ENCODE measurements around the gene SAP30BP.
A peak's percentile ranks its signal among the peaks of the same experiment; 100 is the strongest.

The SAP30BP gene

GRCh38 chr17:75691801-75692626 is 24.9 kb downstream of the SAP30BP start:
- H3K4me3 ChIP-seq (replicated peaks in 1 of 2; ENCODE audit: low read depth in 2 of 2, low read length in 2 of 2): no peak overlapping the region
- no peak for DNase-seq (ENCODE audit: low read depth in 2 of 2)
- TF ChIP-seq, protein P1, sequence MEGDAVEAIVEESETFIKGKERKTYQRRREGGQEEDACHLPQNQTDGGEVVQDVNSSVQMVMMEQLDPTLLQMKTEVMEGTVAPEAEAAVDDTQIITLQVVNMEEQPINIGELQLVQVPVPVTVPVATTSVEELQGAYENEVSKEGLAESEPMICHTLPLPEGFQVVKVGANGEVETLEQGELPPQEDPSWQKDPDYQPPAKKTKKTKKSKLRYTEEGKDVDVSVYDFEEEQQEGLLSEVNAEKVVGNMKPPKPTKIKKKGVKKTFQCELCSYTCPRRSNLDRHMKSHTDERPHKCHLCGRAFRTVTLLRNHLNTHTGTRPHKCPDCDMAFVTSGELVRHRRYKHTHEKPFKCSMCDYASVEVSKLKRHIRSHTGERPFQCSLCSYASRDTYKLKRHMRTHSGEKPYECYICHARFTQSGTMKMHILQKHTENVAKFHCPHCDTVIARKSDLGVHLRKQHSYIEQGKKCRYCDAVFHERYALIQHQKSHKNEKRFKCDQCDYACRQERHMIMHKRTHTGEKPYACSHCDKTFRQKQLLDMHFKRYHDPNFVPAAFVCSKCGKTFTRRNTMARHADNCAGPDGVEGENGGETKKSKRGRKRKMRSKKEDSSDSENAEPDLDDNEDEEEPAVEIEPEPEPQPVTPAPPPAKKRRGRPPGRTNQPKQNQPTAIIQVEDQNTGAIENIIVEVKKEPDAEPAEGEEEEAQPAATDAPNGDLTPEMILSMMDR (IDR thresholded peaks at IDR 0.05; ENCODE audit: low read depth, low read length): no peak

GRCh38 chr17:75692976-75693375 is 25.8 kb downstream of the SAP30BP start:
- TF ChIP-seq, protein P1 (IDR thresholded peaks at IDR 0.05; ENCODE audit: low read depth, low read length): no peak
- DNase-seq (ENCODE audit: low read depth in 2 of 2): no peak
- no peak overlapping the region for H3K4me3 ChIP-seq (replicated peaks in 1 of 2; ENCODE audit: low read depth in 2 of 2, low read length in 2 of 2)

DNA sequence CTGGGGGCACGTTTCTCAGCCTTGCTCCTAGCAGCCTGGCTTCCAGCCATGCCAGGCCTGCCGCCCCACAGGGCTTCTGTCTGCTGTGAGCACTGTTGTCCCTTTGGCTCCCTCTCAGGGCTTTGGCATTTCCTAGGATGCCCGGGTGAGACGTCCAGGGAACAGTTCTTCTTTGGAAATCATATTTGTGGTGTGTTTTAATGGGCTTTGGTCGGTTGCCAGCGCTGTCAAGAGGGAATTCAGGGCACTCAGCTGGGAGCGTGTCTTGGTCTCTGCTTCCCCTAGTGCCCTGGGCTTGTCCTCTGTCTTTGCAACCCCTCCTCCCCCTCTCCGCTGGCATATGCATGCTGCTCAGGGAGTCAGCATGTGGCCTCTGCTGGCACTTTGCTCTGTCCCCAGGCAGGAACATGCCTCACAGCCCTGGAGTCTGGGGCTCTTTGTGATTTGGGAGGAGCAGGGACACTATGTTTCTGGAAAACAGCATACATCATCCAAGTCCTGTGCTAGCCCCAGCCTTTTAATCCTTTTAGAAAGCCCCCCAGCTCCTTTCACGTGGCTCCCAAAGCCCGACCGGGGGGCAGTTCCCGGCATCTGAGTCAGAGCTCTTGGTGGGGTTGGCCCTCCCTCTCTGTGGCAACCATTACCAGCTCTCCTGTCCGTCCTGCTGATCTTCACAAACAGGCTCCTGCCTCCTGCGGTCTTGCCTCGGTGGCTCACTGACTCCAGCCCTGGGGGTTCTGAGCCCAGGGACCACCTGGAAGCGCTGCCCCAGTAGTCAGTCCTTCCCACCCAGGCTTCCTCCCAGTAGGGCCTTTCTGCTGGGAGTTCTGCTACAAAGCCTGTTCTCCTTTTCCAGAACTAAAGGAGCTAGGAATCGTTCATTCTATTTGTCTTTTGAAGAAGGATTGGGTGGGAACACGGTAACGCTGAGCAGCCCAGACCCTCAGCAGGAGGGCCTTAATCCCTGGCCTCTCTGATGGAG is 26.7 kb downstream of the SAP30BP start:
- no peak overlapping the region for H3K4me3 ChIP-seq (replicated peaks in 1 of 2; ENCODE audit: low read depth in 2 of 2, low read length in 2 of 2)
- TF ChIP-seq, protein P1 (IDR thresholded peaks at IDR 0.05; ENCODE audit: low read depth, low read length): no peak
- DNase-seq (ENCODE audit: low read depth in 2 of 2): peak; percentile 84 to 92

GRCh38 chr17:75694536-75694935 is 27.4 kb downstream of the SAP30BP start:
- TF ChIP-seq, protein P1 (IDR thresholded peaks at IDR 0.05; ENCODE audit: low read depth, low read length): no peak
- no peak for DNase-seq (ENCODE audit: low read depth in 2 of 2)
- no peak overlapping the region for H3K4me3 ChIP-seq (replicated peaks in 1 of 2; ENCODE audit: low read depth in 2 of 2, low read length in 2 of 2)

DNA sequence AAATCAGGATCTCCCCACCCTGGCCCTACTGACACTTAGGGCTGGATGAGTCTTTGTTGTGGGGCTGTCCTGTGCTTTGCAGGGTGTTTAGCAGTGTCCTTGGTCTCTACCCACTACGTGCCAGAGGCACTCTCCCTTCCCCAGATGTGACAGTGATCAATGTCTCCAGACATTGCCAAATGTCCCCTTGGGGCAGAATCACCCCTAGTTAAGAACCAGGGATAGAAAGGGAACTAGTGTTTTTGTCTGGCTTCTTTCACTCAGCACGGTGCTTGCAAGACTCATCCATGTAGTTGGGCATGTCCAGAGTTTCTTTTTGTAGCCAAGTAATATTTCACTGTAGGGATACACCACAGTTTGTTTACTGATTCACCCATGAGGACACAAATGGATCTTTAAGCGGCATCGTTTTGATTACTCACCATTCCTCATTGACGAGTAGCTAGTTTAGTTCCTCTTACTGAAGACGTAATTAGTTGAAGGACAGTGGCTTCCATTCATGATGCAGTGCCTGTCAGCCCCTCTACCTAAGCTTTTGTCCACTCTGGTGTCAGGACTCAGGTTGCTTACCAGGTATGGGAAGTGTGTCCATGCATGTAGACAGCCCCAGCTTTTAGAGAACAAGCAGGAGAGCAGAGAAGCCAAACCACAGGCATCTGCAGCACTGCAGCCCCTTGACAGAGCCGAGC is 28.1 kb downstream of the SAP30BP start:
- TF ChIP-seq, protein P1 (IDR thresholded peaks at IDR 0.05; ENCODE audit: low read depth, low read length): no peak
- peak in 1 of 2 donors; percentile 70 for DNase-seq (ENCODE audit: low read depth in 2 of 2)
- no peak overlapping the region for H3K4me3 ChIP-seq (replicated peaks in 1 of 2; ENCODE audit: low read depth in 2 of 2, low read length in 2 of 2)

- TF ChIP-seq, protein P1 (IDR thresholded peaks at IDR 0.05; ENCODE audit: low read depth, low read length): no peak
- DNase-seq (ENCODE audit: low read depth in 2 of 2): no peak
- no peak overlapping the region for H3K4me3 ChIP-seq (replicated peaks in 1 of 2; ENCODE audit: low read depth in 2 of 2, low read length in 2 of 2)
Observed at GRCh38 chr17:75695830-75696271, 28.7 kb downstream of the SAP30BP start.
